ENCODE data around the gene CXCL11.
"Not testable (repeated sequence)": the region's sequence is repeated elsewhere in the genome, so short reads cannot be mapped to it uniquely, and the experiment has no call there.

The CXCL11 gene

DNA sequence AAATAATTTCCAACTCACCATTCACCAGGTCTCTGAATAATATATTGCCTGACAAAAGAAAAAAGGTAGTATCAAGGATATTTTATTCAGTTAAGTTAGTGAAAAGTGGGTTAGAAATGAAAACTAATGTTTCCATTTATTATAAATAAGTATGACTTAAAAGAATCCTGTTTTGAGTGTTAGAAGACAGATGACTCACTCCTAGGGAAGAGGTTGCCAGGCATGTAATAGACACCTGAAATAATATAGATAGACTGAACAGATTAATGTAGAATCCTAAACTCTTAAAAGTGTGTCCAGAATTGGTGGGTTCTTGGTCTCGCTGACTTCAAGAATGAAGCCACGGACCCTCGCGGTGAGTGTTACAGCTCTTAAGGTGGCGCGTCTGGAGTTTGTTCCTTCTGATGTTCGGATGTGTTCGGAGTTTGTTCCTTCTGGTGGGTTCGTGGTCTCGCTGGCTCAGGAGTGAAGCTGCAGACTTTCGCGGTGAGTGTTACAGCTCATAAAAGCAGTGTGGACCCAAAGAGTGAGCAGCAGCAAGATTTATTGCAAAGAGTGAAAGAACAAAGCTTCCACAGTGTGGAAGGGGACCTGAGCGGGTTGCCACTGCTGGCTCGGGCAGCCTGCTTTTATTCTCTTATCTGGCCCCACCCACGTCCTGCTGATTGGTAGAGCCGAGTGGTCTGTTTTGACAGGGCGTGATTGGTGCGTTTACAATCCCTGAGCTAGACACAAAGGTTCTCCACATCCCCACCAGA lies 6.5 kb upstream of the CXCL11 start:
- not testable (repeated sequence) for DNase-seq

DNA sequence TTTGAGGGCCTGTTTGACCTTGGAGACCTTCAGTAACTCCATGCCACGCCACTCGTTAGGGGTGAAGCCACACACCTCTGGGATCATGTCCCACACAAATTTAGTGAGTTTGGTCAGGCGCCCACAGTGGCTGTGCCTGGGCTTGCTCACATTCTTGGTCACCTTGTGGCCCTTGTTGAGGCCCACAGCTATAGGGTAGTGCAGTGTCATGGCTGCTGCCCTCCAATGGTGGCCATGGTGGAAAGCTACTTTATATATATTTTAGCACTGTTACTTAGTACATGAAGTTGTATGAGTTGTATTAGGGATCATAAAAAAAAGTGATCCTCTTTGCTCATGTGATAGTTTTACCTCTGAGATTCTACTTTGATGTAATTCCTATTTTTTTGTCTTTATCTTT lies 985 bp upstream of the CXCL11 start:
- no peak for DNase-seq

DNA sequence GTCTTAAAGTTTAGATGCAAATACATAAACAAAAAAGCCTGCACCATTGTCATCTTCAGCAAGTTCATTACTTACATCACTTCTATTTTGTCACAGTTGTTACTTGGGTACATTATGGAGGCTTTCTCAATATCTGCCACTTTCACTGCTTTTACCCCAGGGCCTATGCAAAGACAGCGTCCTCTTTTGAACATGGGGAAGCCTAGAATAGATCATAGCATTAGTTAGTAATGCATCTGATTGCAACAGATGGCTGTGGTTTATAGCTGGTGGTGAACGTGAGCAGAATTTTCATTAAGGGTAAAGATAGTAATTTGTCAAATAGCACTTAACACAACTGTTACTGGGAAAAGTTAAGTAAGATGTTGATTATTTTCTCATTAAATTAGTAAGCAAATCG lies 729 bp downstream of the CXCL11 start:
- DNase-seq, result no peak

DNA sequence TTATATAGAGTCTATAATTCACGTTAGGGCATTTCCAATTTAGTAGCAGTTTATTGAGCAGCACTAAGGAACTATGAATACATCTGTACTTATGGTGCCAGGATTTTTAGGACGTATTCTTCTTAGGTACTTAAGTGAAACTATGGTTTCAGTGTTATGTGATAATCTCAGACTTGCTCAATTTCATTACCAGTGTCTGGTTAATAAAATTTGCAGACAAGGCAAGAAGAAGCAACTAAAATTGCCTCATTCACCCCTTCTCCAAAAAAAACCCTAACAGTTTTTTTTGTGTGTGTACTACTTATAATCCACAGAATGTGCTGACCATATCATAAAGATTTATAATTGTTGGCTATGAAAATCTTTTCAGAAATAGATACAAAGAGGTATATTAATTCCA lies 6.6 kb downstream of the CXCL11 start:
- DNase-seq, result no peak

GRCh38 chr4:76028350-76028765 lies 7.5 kb downstream of the CXCL11 start:
- peak; percentile 15 for DNase-seq

DNA sequence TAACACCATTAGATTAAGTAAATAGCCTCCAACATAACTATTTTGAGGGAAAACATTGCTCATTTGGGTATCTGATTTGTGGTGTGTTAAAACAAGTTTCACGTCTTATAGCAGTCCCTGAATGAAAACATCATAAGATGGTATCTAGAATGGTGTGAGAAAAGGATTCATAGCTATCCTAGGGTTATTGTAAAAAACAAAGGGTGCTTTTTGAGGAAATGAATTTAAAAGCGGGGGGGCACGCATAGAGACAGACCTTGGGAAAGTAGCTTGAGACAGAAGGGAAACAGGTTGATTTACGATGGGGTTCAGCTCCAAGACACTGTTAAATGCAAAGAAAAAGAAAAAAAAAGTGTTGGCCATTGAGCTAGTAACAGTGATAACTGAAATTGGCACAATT lies 11.8 kb downstream of the CXCL11 start:
- DNase-seq, result no peak

- no peak for DNase-seq
Observed at GRCh38 chr4:76023389-76023788, 12.5 kb downstream of the CXCL11 start, which contains the start of gene CXCL10. Gene CXCL10, minus strand, starts transcription at chr4:76023497. Its CDS starts 66 bp downstream, at chr4:76023431.

DNA sequence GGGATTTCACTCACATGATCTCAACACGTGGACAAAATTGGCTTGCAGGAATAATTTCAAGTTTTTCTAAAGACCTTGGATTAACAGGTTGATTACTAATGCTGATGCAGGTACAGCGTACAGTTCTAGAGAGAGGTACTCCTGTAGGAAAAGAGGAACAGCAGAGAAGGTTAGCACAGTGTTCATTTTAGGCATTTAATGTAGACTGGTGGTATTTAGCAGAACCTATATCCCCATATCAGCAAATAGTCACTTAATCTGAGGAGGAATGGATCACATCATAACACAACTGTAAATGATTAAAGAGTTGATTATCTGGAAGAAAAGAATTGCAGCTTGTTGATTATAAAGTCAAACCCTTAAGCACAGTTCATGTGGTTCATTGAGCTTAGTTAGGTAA lies 13.2 kb downstream of the CXCL11 start:
- DNase-seq, result no peak

DNA sequence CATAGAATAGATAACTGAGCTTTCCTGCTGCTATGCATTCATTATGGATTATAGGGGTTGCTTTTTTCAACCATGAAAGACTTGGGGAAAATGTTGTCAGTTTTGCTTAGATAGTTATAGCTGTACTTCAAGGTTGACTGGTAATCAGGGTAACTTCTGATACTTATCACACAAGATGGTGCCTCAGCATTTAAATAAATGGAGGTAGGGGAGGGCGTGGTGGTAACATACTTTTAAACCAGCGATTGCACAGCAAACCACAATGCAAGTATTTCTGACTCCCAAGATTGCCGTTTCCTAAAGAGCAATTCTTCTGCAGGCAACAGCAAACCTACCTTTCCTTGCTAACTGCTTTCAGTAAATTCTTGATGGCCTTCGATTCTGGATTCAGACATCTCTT lies 13.8 kb downstream of the CXCL11 start:
- no peak for DNase-seq

- DNase-seq, result no peak
Observed at GRCh38 chr4:76017056-76017686, 18.7 kb downstream of the CXCL11 start.

GRCh38 chr4:76016393-76016792 lies 19.5 kb downstream of the CXCL11 start:
- DNase-seq, result no peak

DNA sequence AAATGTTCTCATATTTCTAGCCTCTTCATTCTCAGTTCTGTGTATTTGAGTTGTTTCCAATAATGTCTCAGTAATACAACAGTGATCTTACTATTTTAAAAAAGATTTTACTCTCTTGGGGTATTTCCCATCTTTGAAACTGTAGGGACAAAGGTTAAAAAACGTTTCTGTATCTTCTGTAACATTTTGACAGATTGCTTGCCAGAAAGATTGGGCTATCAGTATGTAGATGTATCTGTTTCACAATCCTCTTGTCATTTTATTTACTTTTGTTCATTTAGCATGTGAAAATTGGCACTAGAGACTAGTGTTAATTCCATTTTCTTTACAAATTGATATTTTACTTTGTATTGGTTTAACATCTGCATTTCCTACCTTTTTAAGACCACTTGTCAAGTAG lies 22.3 kb downstream of the CXCL11 start:
- DNase-seq, result no peak

GRCh38 chr4:76012388-76012801 lies 23.5 kb downstream of the CXCL11 start:
- DNase-seq, result no peak

DNA sequence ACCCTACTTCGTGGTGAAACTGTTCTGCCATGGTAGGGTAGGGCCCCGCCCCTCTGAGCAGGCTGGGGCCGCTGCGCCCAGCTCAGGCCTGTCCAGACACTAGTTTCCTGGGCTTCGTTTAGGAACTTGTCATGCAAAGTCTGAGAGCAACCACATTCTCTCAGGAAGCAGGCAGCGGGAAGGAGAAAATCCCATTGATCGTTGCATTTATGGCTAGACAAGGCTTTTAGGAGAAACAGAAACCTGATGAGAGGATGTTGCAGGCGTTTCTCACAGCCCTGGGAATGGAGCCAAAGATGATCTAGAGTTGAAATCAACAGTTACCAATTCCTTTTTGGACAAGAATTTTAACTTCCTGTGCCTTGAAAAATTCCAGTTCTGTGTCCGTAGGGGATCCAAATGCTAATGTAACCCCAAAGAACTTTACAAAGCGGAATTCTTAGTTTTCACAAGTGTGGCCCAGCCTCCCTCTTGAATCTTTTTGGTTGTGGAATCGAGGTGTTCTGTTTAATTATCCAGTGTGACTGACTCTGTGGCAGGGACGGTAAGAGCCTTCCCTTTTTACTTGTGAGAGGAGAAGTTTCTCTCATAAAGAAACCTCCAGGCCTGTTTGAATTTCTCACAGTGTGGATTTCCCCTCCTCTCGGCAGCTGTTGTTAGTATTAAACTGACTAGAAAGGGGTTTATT lies 24.0 kb downstream of the CXCL11 start:
- no peak for DNase-seq

- no peak for DNase-seq
Observed at GRCh38 chr4:76011018-76011670, 24.7 kb downstream of the CXCL11 start.

DNA sequence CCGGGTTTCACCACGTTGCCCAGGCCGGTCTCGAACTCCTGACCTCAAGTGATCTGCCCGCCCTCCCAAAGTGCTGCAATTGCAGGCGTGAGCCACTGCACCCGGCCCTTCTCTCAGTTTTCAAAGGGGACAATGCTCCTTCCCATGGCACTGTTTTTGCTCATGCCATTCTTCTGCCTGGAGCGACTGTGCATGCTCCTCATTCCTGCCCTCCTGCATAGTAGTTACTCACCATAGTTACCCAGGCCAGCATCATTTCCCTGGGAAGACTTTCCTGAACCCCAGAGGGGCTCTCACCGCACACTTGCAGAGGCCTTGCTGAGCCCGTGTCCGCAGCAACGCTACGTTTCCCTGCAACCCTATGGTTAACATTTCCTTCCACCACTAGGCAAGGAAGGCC lies 25.3 kb downstream of the CXCL11 start:
- DNase-seq, result no peak

DNA sequence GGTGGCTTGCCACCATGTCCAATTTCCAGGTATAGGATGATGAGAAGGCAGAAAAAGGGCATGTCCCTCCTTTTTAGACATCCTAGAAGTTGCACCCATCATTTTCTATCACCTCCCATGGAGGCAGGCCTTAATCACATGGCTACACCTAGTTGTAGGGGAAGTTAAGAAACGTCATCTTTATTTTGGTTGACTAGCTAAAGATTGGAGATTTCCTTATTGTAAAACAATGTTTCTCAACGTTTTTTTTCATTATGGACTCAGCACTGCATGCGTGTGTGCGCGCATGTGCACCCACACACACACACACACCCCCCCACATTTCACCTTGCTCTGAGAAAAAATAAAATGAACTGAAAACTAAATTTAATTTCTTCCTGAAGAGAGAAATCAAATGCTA lies 26.6 kb downstream of the CXCL11 start:
- no peak for DNase-seq

GRCh38 chr4:76007089-76007862 lies 28.6 kb downstream of the CXCL11 start, which contains the start of gene CXCL9:
Gene CXCL9, minus strand, starts transcription at chr4:76007509. Its CDS starts 60 bp downstream, at chr4:76007449.
- no peak for DNase-seq

DNA sequence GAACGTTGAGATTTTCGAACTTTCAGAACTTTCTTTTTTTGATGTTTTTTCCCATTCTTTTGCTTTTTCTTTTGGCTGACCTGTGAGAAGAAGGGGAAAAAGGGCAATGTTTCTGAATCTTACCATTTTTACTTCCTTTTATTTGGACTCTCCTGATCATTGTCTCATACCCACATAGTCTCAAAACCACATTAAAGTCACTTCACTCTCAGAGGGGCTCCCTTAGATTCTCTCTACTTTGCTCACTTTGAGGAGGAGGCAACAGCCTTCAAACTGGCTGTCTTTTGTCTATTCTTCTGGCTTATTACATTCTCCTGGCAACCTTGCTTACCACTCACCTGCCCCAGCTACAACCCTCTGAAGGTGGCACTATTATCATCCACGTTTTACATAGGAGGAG lies 32.2 kb downstream of the CXCL11 start:
- no peak for DNase-seq

GRCh38 chr4:76003035-76003434 lies 32.8 kb downstream of the CXCL11 start:
- no peak for DNase-seq

DNA sequence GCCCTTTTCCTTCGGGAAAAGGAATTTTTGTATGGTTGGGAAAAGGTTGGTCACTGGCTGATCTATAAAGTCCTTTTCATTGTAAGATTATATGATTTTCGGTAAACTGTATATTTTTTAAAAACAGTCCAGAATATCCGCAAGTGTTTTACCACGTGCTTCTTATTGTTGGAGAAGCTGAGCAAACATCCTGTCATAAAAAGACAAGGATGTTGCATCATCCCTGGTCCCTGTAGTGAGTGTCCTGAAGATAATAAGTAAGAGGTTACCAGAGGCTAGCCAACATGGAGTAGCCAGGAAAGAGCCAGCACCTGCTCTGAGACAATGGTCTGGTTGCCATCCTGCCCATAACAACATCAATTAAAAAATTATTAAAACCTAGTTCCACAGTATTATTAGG lies 33.7 kb downstream of the CXCL11 start:
- DNase-seq, result no peak

- no peak for DNase-seq
Observed at GRCh38 chr4:76001700-76002099, 34.2 kb downstream of the CXCL11 start.

- no peak for DNase-seq
Observed at GRCh38 chr4:76000279-76000678, 35.6 kb downstream of the CXCL11 start.
